Measurements from ENCODE around the gene ABCB11. TPM values are rescaled to one million over a fixed set of nuclear protein-coding genes. Genes with fewer than 3 reads are reported as not detected.

Gene ABCB11
- total and polyA plus RNA-seq, 10 of the 15 experiments (the other 5 are each of a cell fraction or from before 2014, with no cell fraction given): not detected

DNA sequence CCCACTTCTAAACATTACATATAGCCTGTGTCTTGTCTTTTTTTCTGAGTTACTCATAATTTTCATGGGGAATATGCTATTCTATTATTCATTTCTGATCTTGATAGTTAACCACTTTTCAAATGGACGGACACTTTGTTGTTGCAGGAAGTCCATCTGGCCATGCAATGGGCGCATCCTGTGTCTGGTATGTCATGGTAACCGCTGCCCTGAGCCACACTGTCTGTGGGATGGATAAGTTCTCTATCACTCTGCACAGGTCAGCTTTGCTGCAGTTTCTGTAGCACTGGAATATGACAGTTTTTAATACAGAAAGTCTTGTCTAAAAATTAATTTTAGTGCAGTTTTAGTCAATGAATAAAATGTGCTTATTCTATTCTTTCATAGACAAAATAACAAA is 126.8 kb downstream of the ABCB11 start:
- no peak overlapping the region for H3K4me2 ChIP-seq (ENCODE audit: control insufficient read depth, insufficient read depth)
- ChIA-PET CTCF (no interaction called here), RAD21 (ENCODE audit: unreplicated experiment) (no interaction called here), POLR2A (no interaction called here), SMC1A (ENCODE audit: uncharacterized antibody, unreplicated experiment) (no interaction called here)
- no peaks in the 10 kb centered on the region for H3K4me1 ChIP-seq (ENCODE audit: control insufficient read depth, insufficient read depth, low read length)
- ATAC-seq (no peak), DNase-seq (ENCODE audit: low read depth, low spot score) (no peak), FAIRE-seq (no peak)
- H3K4me3 ChIP-seq: no peak overlapping the region
- no peaks in the 10 kb centered on the region for H4K20me1 ChIP-seq (ENCODE audit: control insufficient read depth, insufficient read depth)
- 63% methylated on average over 3 of the region's 3 CpGs for WGBS (ENCODE audit: insufficient coverage, insufficient replicate concordance, low lambda C conversion rate, missing lambda C conversion rate)
- H2AFZ ChIP-seq (ENCODE audit: control insufficient read depth, low read depth, low read length): no peak overlapping the region
- in situ Hi-C loops (cut with MboI) (no loop called here), intact Hi-C loops (cut with micrococcal nuclease; ENCODE audit: unreplicated experiment) (no loop called here)
- no peaks in the 10 kb centered on the region for H3K9me3 ChIP-seq (replicated peaks; ENCODE audit: control insufficient read depth, insufficient read depth, low read length)
- no TSS peak for BruUV-seq (replicated peaks)
- H3K27ac ChIP-seq (ENCODE audit: control insufficient read depth, insufficient read depth): no peak overlapping the region
- H3K9ac ChIP-seq (ENCODE audit: control insufficient read depth, insufficient read depth, low read length): no peak overlapping the region
- H3K27me3 ChIP-seq (replicated peaks in 1 of 2; ENCODE audit: control insufficient read depth in 2 of 2, insufficient read depth in 2 of 2, low read length in 1 of 2): no peaks in the 10 kb centered on the region; a peak in 1 of 4 replicates
- TF ChIP-seq YBX1 (IDR thresholded peaks at IDR 0.05) (no peak), ATF2 (IDR thresholded peaks at IDR 0.05; ENCODE audit: low read length) (no peak), SUZ12 (IDR thresholded peaks at IDR 0.05; ENCODE audit: unreplicated experiment) (no peak), ZBTB33 (IDR thresholded peaks at IDR 0.05) (no peak)
- TF ChIP-seq, protein P1, sequence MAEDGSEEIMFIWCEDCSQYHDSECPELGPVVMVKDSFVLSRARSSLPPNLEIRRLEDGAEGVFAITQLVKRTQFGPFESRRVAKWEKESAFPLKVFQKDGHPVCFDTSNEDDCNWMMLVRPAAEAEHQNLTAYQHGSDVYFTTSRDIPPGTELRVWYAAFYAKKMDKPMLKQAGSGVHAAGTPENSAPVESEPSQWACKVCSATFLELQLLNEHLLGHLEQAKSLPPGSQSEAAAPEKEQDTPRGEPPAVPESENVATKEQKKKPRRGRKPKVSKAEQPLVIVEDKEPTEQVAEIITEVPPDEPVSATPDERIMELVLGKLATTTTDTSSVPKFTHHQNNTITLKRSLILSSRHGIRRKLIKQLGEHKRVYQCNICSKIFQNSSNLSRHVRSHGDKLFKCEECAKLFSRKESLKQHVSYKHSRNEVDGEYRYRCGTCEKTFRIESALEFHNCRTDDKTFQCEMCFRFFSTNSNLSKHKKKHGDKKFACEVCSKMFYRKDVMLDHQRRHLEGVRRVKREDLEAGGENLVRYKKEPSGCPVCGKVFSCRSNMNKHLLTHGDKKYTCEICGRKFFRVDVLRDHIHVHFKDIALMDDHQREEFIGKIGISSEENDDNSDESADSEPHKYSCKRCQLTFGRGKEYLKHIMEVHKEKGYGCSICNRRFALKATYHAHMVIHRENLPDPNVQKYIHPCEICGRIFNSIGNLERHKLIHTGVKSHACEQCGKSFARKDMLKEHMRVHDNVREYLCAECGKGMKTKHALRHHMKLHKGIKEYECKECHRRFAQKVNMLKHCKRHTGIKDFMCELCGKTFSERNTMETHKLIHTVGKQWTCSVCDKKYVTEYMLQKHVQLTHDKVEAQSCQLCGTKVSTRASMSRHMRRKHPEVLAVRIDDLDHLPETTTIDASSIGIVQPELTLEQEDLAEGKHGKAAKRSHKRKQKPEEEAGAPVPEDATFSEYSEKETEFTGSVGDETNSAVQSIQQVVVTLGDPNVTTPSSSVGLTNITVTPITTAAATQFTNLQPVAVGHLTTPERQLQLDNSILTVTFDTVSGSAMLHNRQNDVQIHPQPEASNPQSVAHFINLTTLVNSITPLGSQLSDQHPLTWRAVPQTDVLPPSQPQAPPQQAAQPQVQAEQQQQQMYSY (CRISPR knock-in tag; IDR thresholded peaks at IDR 0.05): no peak
- H3K36me3 ChIP-seq (ENCODE audit: control insufficient read depth in 2 of 2, insufficient read depth in 2 of 2, low read length in 1 of 2): no peaks in the 10 kb centered on the region
- H3K79me2 ChIP-seq (ENCODE audit: control insufficient read depth, insufficient read depth, low read length): no peaks in the 10 kb centered on the region

Measured in GM12878 (cell line).